ENCODE results near the gene RRP8. TPM values are rescaled to one million over a fixed set of nuclear protein-coding genes. Genes with fewer than 3 reads are reported as not detected.
A peak's percentile ranks its signal among the peaks of the same experiment; 100 is the strongest.

The RRP8 gene
- total and polyA plus RNA-seq, 10 of the 15 experiments (the other 5 are each of a cell fraction or from before 2014, with no cell fraction given), result 4.7 to 51.2 (median 23.9) TPM

GRCh38 chr11:6612213-6613041 lies 9.0 kb upstream of the RRP8 start, which contains the start of gene TAF10 (continued):
- peak; percentile 11 for TF ChIP-seq USF1 (IDR thresholded peaks at IDR 0.05; ENCODE audit: borderline replicate concordance, extremely low read length, insufficient read depth, low read depth, low read length)
- peak; percentile 94 for TF ChIP-seq CREB1 (IDR thresholded peaks at IDR 0.05; ENCODE audit: low read depth)
- TF ChIP-seq POLR2AphosphoS2 (IDR thresholded peaks at IDR 0.05; ENCODE audit: low read depth, low read length), result peak; percentile 95
- peak; percentile 100 for TF ChIP-seq NBN (IDR thresholded peaks at IDR 0.05)
- TF ChIP-seq CBFB (IDR thresholded peaks at IDR 0.05; ENCODE audit: low read depth), result peak; percentile 57; the same call in 1 of the 2 replicates
- TF ChIP-seq JUND (IDR thresholded peaks at IDR 0.05; ENCODE audit: low read depth, low read length), result 0 out of 2 replicates have a peak, but pooled peaks have one; percentile 63
- TF ChIP-seq LARP7 (IDR thresholded peaks at IDR 0.05), result peak; percentile 83
- 0 out of 2 replicates have a peak, but pooled peaks have one; percentile 10 for TF ChIP-seq JUNB (IDR thresholded peaks at IDR 0.05)
- TF ChIP-seq BACH1 (IDR thresholded peaks at IDR 0.05; ENCODE audit: borderline replicate concordance), result peak; percentile 73; the same call in 1 of the 2 replicates
- peak; percentile 81; the same call in 1 of the 2 replicates for TF ChIP-seq HDGF (IDR thresholded peaks at IDR 0.05)
- no peak for TF ChIP-seq TARDBP (IDR thresholded peaks at IDR 0.05; ENCODE audit: borderline replicate concordance)
- peak; percentile 75; the same call in 1 of the 2 replicates for TF ChIP-seq TCF12 (IDR thresholded peaks at IDR 0.05; ENCODE audit: low read depth, low read length)
- TF ChIP-seq HSF1 (IDR thresholded peaks at IDR 0.05; ENCODE audit: low read depth, low read length), result no peak
- TF ChIP-seq RB1 (IDR thresholded peaks at IDR 0.05; ENCODE audit: borderline replicate concordance), result peak; percentile 53; the same call in 1 of the 2 replicates
- peak; percentile 54 for TF ChIP-seq RUNX3 (IDR thresholded peaks at IDR 0.05; ENCODE audit: low read length)
- peak; percentile 62 for TF ChIP-seq MAX (IDR thresholded peaks at IDR 0.05; ENCODE audit: low read depth, low read length)
- TF ChIP-seq MLLT1 (IDR thresholded peaks at IDR 0.05), result peak; percentile 89
- TF ChIP-seq PAX8 (IDR thresholded peaks at IDR 0.05), result no peak
- no peak for TF ChIP-seq ZZZ3 (IDR thresholded peaks at IDR 0.05; ENCODE audit: control insufficient read depth, insufficient read length, low read depth)
- no peak for TF ChIP-seq E2F4 (IDR thresholded peaks at IDR 0.05; ENCODE audit: low read depth, low read length)
- peak; percentile 56; the same call in 1 of the 2 replicates for TF ChIP-seq RFX5 (IDR thresholded peaks at IDR 0.05; ENCODE audit: low read depth, low read length)
- TF ChIP-seq SMAD1 (IDR thresholded peaks at IDR 0.05; ENCODE audit: low read depth, partially characterized antibody), result peak; percentile 89
- TF ChIP-seq BCL3 (IDR thresholded peaks at IDR 0.05; ENCODE audit: borderline replicate concordance, insufficient read depth, low read depth, low read length, poor library complexity, severe bottlenecking), result peak; percentile 39
- no peak for TF ChIP-seq EZH2 (IDR thresholded peaks at IDR 0.05; ENCODE audit: borderline replicate concordance, control insufficient read depth, low read depth, low read length)

All from GM12878 (cell line).